H54 (cell line): Measurements from ENCODE around the gene AATK.

Experiments
- DNase-seq: peaks from one replicate; pipeline ENCODE4 v3.0.0; 2011; ENCODE audit warnings: low spot score, mixed read lengths; ENCODE audit not compliant: insufficient read length
- FAIRE-seq: peaks from 3 replicates; lab custom pipeline; 2011; peaks lifted over from hg19 to GRCh38; lab: Jason Lieb, UNC
- POLR2A ChIP-seq: IDR thresholded peaks from 2 replicates; pipeline ENCODE4 v1.6.1; 2011; ENCODE audit warnings: low read depth, mild to moderate bottlenecking, low read length

AATK gene

DNA sequence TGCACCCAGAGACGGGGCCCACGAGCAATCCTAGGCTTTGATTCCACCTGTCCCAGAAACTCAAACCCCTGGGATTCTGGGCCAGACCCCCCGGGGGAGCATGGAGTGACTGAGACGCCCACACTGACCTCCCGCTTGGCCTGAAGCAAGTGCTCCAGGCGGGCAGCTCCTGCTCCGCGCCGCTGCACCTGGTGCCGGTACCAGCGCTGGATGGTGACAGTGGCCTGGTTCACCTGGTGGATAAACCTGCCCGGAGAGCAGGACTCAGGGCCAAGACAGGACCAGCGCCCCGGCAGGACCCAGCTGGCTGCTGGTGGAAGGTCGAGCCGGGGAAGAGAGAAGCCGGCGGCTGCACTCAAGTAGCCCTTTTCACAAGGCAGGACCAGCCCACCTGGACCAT, 34.2 kb upstream of the AATK start:
- FAIRE-seq (no peak), DNase-seq (no peak)
- TF ChIP-seq POLR2A: no peak

DNA sequence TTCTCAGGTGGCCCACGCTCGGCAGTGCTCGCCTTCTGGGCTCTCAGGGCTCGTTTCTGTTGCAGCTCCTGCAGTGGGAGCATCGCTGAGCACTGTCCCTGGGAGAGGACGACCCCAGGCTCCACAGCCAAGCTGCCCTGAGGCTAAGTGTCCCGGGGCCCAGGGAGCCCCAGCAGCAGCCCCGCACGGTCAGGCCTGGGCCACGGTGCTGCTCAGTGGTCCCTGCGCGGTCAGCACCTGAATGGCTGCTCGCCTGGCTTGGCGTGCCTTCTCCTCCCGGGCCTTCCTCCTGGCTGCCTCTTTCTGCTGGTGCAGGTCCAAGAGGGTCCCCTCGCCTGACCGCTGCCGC, 33.4 kb upstream of the AATK start:
- no peak for DNase-seq
- TF ChIP-seq POLR2A: no peak
- FAIRE-seq: no peak

DNA sequence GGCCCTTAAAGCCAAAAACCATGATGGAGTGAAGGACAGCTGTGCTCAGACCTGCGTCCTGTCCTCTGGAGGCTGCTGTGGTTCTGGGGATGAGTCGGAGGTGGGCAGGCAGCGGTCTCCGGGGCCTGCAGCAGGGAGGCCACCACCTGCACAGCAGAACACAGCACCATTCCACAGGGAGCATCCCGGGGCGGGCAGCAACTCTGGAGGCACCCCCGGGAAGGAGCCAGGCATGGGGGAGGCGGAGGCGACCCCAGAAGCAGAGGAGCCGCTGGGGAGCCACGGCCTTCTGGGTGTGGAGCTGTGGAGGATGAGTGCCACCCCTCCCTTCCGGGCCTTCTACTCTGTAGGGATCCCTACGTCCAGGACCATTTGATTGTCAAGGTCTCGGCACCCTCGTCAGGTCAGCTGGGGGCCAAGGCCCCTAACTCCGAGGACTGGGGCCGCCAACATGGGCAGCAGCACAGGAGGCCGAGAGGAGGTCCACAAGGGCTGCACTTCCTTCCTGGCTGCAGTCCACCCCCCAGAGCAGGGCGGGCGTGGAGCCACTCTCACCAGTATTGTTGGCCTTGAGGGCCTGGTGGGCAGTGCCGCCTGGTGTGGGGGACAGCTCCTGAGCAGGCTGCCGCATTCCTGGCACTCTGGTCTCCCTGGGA, 32.9 kb upstream of the AATK start:
- FAIRE-seq (no peak), DNase-seq (no peak)
- no peak for TF ChIP-seq POLR2A

DNA sequence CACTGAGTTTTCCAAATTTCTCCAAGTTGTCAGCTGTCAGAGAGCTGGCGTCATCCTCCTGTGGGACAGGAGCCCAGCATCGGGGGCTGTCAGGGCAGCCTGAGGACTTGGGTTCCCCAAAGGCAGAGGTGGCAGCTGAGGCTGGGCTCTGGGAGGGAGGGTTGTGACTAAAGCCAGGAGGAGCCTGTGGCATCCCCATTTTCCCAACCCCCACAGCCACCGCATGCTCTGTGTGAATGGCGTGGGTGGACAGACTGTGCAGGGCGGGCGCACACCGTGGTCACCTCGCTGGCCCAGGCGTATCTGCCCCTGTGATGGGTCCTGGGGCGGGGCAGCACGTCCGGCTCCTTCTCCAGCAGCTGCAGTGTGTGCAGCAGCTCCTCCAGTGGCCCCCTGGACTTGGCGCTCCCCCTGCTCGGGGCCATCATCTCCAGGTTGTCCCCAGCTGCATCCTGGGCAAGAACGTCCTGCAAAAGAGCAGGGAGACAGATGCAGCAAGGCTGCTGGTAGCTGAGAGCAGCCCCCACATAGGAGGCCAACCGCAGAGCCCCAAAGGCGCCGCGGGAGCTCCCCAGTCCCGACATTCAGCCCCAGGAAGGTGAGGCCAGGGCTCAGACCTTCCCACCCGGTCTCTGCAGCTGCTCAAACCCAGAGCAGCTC, 31.9 kb upstream of the AATK start:
- no peak for TF ChIP-seq POLR2A
- no peak for DNase-seq
- FAIRE-seq: no peak

DNA sequence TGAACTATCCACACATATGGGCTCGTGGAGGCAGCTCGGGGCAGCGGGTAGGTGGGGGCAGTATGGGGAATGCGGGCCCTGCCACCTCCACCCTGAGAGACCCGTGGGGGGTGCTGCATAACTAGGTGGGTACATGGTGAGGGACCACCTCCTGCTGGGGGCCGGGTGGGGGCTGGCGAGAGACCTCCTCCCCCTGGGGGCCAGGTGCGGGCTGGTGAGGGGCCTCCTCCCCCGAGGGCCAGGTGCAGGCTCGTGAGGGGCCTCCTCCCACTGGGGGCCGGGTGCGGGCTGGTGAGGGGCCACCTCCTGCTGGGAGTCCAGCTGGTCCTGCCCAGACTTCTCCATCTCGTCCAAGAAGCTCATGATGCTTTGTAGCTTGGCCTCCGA, 31.4 kb upstream of the AATK start:
- no peak for TF ChIP-seq POLR2A
- FAIRE-seq: no peak
- no peak for DNase-seq

DNA sequence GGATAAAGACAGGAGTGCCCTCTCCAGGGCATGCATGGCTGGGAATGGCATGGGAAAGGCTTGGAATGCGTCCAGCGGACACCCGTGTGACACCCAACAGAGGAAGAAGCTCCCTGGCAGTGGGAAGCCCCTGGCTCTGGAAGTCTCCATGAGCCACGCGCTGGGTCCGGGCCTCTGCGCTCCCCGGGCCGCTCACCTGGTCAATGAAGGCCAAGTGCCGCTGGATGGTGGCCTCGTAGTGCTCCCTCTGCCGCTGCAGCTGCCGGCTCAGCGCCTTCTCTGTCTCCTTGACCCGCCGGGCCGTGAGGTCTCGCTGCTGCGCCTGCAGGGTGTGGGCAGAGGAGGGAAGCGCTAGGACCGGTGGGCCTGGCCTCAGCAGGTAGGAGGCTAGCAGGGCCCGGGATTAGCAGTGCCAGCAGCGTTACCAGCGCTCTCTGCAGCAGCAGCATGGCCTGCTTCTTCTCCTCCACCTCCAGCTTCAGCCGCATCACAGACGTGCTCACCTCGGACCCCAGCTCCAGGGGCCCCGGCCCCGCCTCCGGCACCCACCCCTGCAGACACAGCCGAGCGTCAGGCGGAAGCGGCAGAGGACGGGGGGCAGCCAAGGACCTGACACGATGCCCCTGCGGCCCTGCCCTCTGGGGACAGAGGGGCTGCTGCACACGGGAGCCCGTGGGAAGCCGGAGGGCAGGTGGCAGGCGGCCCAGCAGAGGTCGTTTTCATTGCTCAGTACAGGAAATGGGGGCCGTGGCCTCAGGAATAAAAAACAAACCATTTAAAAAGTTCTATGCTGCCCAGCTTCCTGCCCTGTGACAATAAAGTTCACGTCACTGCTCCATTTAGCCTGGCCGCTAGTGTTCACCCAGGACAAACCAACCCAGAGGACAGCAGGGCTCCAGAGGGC, 30.7 kb upstream of the AATK start:
- DNase-seq: no peak
- no peak for TF ChIP-seq POLR2A
- no peak for FAIRE-seq

DNA sequence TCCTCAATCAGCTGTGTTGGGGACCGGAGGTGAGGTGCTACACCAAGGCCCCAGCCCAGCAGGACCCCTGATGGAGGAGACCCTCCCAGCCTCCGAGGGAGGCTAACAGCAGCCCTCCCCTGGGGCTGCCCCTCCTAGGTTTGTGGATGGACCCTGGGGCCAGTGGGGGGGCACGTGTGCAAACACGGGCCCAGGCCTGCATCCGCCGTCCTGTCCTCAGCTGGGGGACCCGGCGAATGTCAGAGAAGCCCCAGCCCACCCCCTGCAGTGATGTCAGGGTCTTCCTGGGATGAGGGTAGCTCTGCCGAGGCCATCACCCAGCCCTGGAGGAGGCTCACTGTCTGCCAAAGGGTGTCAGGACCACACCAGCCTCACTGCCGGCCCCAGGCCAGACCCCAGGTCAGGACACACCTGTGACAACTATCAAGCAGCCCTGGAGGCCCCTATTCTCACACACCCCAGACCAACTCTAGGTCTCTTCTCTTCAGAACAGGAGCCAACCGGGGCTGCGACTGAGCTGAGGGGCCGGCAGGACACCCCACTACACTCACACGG, 30.0 kb upstream of the AATK start:
- no peak for DNase-seq
- FAIRE-seq: no peak
- TF ChIP-seq POLR2A: no peak

DNA sequence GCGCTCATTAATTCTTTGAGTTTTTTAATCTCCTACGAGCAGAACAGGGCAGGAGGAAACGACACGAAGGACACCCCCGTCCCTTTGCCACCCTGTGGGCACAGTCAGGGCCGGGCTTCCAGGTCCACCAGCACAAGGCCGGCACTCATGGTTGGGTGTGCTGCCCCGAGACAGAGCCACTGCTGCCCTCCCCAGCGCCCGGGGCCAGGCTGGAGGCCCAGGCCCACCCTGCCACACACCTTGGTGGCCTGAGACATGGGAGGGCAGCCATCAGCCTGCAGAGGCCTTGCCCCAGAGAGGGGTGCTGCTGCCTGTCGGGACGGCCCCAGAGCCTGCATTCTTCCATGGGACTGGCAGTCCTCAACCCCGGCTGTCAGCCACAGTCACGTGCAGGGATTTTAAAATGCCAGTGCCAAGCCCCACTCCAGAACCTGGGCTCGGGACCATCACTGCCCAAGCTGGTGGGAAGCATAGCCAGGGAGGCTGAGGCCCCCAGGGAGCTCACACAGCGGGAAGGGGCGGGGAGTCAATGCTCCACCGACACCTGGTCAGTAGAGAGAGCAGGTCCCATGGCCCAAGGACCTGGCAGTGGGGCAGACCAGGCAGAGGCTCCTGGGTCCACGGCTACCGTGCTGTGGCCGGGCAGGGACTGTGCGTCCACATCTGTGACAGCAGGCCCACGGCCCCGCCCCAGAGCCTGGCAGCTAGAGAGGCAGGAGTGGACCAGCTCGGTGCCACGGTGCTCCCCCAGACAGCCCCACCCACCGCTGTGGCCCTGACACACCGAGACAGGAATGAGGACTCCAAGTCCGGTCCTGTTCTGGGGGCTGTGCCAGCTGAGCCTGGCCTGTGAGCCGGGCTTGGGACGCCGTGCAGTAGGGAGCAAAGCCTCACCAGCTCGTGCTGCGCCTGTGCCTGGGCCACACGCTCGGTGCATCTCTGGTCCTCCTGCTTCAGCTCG, 29.2 kb upstream of the AATK start:
- DNase-seq (no peak), FAIRE-seq (no peak)
- TF ChIP-seq POLR2A: no peak

DNA sequence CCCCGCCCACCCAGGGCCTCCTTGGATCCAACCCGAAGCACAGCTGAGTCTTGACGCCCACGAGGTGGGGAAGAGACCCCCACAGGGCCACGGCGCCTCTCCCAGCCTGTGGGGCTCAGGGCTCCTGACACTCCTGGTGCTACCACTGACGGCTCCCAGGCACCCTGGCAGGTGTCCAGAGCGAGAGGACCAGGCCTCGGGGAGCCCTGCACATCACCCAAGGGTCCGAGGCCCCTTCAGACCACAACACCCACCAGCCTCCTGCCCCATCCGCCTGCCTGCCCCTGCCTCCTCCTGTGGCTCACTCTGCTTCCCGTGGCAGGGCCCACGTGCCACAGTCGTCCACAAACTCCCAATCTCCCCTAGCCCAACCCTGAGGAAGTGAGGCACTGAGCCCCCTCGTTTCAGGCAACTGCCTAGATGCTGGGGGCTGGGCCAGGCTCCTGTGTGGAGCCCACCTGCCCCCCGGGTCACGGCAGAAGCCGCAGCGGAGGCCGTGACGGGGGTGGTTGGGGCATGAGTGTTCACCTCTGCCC, 28.3 kb upstream of the AATK start:
- DNase-seq: no peak
- TF ChIP-seq POLR2A: no peak
- FAIRE-seq: no peak

DNA sequence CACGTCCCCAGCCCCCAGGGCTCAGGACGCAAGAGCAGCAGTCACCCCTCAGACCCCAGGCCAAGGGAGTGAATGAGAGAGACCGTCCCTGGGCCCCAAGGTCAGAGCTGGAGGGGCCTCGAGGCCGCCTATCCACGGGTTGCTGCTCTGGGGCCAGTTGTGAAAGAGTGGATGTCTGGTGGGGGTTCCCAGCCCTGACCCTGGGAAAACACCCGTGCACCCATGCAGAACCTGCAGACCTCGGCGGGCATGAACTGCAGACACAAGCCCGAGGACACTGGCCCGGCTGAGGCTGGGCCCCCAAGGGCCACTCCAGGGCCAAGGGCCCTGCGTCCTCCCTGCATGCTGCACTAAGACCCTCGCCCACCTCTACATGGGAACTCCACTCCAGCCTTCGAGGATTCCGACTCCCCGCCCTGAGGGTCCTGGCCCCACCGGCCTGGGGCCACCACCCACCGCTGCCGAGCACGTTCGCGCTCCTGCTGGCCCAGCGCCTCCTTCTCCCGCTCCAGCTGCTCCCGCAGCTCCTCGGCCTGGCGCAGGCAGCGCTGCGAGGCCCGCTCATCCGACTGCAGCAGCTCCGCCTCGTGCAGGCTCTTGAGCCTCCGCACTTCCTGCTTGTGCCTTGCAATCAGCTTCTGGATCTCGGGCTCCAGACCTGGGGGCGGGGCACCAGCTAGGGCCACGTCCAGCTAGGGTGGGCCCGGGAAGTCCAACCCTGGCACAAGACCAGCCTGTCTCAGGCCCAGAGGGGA, 27.6 kb upstream of the AATK start:
- no peak for TF ChIP-seq POLR2A
- FAIRE-seq (no peak), DNase-seq (no peak)

DNA sequence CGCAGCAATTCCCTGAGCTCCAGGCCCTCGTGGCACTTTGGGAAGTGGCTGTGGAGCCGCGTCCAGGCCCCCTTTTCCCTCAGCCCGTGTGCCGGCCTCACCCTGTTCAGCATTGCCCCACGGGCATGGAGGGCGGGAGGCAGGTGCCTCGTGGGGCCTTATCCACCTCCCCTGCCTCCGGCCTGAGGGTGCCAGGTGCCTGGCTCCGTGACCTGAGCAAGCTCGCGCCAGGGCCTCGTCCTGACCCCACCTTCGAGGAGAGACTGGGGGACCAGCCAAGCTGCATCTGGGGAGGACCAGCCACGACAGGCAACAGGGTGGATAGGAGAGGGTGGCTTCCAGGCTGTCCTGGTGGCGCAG, 27.0 kb upstream of the AATK start:
- no peak for TF ChIP-seq POLR2A
- DNase-seq: no peak
- no peak for FAIRE-seq

DNA sequence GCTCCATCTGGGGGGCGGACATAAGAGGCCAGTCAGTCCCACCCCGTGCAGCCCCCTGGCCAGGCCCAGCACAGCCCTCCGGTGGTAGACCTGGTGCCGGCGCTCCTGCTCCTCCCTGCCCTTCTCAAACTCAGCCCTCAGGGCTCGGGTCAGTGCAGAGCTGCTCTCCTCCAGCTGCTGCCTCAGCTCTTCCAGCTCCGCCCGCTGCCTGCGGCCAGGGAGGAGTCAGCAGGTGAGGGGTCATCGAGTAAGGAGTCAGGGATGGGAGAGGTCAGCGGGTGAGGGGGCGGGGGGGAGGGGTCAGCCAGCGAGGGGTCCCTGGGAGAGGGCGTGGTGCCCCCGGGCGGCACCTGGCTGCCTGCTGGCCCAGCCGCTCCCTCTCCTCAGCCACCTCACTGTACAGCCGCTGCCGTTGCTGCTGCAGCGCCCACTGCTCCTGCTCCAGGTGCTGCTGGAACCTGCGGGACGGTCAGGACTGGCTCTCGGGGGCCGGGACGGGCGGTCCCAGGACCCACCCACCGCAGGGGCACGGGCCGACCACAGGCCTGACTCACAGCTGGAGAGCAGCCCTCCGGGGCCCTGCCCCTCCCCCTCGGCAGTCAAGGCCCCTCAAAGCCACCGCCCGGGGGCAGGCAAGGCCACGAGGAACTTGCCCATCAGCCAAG, 26.5 kb upstream of the AATK start:
- DNase-seq: no peak
- no peak for TF ChIP-seq POLR2A
- FAIRE-seq: no peak
